ENCODE measurements around the gene NUDT4B.
"Not testable (repeated sequence)": the region's sequence is repeated elsewhere in the genome, so short reads cannot be mapped to it uniquely, and the experiment has no call there.

The NUDT4B gene

GRCh38 chr1:148773690-148774089 is 25.1 kb downstream of the NUDT4B start:
- H3K27ac ChIP-seq (ENCODE audit: low read length); H3K36me3 ChIP-seq (ENCODE audit: control insufficient read depth in 1 of 2, insufficient read depth in 2 of 2, low read length in 2 of 2); H3K4me3 ChIP-seq (ENCODE audit: low read depth in 1 of 2, low read length in 2 of 2); H3K27me3 ChIP-seq (ENCODE audit: low read depth, low read length); H3K9me3 ChIP-seq (ENCODE audit: control insufficient read depth in 1 of 2, low read length in 2 of 2); H3K4me1 ChIP-seq (ENCODE audit: control insufficient read depth in 1 of 2, insufficient read depth in 2 of 2, low read length in 2 of 2): not testable (repeated sequence)

GRCh38 chr1:148774102-148774501 is 25.5 kb downstream of the NUDT4B start:
- H3K27me3 ChIP-seq (ENCODE audit: low read depth, low read length); H3K36me3 ChIP-seq (ENCODE audit: control insufficient read depth in 1 of 2, insufficient read depth in 2 of 2, low read length in 2 of 2); H3K4me1 ChIP-seq (ENCODE audit: control insufficient read depth in 1 of 2, insufficient read depth in 2 of 2, low read length in 2 of 2); H3K27ac ChIP-seq (ENCODE audit: low read length); H3K9me3 ChIP-seq (ENCODE audit: control insufficient read depth in 1 of 2, low read length in 2 of 2); H3K4me3 ChIP-seq (ENCODE audit: low read depth in 1 of 2, low read length in 2 of 2): not testable (repeated sequence)

- H3K4me3 ChIP-seq (ENCODE audit: low read depth in 1 of 2, low read length in 2 of 2); H3K27ac ChIP-seq (ENCODE audit: low read length); H3K36me3 ChIP-seq (ENCODE audit: control insufficient read depth in 1 of 2, insufficient read depth in 2 of 2, low read length in 2 of 2); H3K4me1 ChIP-seq (ENCODE audit: control insufficient read depth in 1 of 2, insufficient read depth in 2 of 2, low read length in 2 of 2); H3K9me3 ChIP-seq (ENCODE audit: control insufficient read depth in 1 of 2, low read length in 2 of 2); H3K27me3 ChIP-seq (ENCODE audit: low read depth, low read length): not testable (repeated sequence)
Observed at GRCh38 chr1:148775263-148775662, 26.7 kb downstream of the NUDT4B start.

GRCh38 chr1:148777649-148778048 is 29.1 kb downstream of the NUDT4B start:
- H3K4me3 ChIP-seq (ENCODE audit: low read depth in 1 of 2, low read length in 2 of 2); H3K27me3 ChIP-seq (ENCODE audit: low read depth, low read length); H3K9me3 ChIP-seq (ENCODE audit: control insufficient read depth in 1 of 2, low read length in 2 of 2); H3K36me3 ChIP-seq (ENCODE audit: control insufficient read depth in 1 of 2, insufficient read depth in 2 of 2, low read length in 2 of 2); H3K27ac ChIP-seq (ENCODE audit: low read length); H3K4me1 ChIP-seq (ENCODE audit: control insufficient read depth in 1 of 2, insufficient read depth in 2 of 2, low read length in 2 of 2): not testable (repeated sequence)

GRCh38 chr1:148780404-148780803 is 31.8 kb downstream of the NUDT4B start:
- not testable (repeated sequence) for H3K4me1 ChIP-seq (ENCODE audit: control insufficient read depth in 1 of 2, insufficient read depth in 2 of 2, low read length in 2 of 2); H3K27me3 ChIP-seq (ENCODE audit: low read depth, low read length); H3K36me3 ChIP-seq (ENCODE audit: control insufficient read depth in 1 of 2, insufficient read depth in 2 of 2, low read length in 2 of 2); H3K4me3 ChIP-seq (ENCODE audit: low read depth in 1 of 2, low read length in 2 of 2); H3K27ac ChIP-seq (ENCODE audit: low read length); H3K9me3 ChIP-seq (ENCODE audit: control insufficient read depth in 1 of 2, low read length in 2 of 2)

- H3K27ac ChIP-seq (ENCODE audit: low read length); H3K9me3 ChIP-seq (ENCODE audit: control insufficient read depth in 1 of 2, low read length in 2 of 2); H3K4me1 ChIP-seq (ENCODE audit: control insufficient read depth in 1 of 2, insufficient read depth in 2 of 2, low read length in 2 of 2); H3K4me3 ChIP-seq (ENCODE audit: low read depth in 1 of 2, low read length in 2 of 2); H3K36me3 ChIP-seq (ENCODE audit: control insufficient read depth in 1 of 2, insufficient read depth in 2 of 2, low read length in 2 of 2); H3K27me3 ChIP-seq (ENCODE audit: low read depth, low read length): not testable (repeated sequence)
Observed at GRCh38 chr1:148791543-148792099, 43.0 kb downstream of the NUDT4B start.

GRCh38 chr1:148793762-148794332 is 45.3 kb downstream of the NUDT4B start:
- H3K27ac ChIP-seq (ENCODE audit: low read length); H3K4me1 ChIP-seq (ENCODE audit: control insufficient read depth in 1 of 2, insufficient read depth in 2 of 2, low read length in 2 of 2); H3K36me3 ChIP-seq (ENCODE audit: control insufficient read depth in 1 of 2, insufficient read depth in 2 of 2, low read length in 2 of 2); H3K27me3 ChIP-seq (ENCODE audit: low read depth, low read length); H3K9me3 ChIP-seq (ENCODE audit: control insufficient read depth in 1 of 2, low read length in 2 of 2); H3K4me3 ChIP-seq (ENCODE audit: low read depth in 1 of 2, low read length in 2 of 2): not testable (repeated sequence)
